H1 (cell line): Measurements from ENCODE around the gene DCAF6. TPM values are rescaled to one million over a fixed set of nuclear protein-coding genes. Genes with fewer than 3 reads are reported as not detected.

Experiments used
- CTCF ChIA-PET: fragments of 300-600 bp; sonication (Branson Sonifier 250); formaldehyde crosslinking; loops from one replicate; lab custom pipeline; 2021; ENCODE audit not compliant: partially characterized antibody; lab: Charles Lee
- POLR2A ChIA-PET: fragments of 300-600 bp; sonication (Branson Sonifier 250); formaldehyde crosslinking; loops from one replicate; lab custom pipeline; 2021; ENCODE audit warnings: inconsistent platforms; ENCODE audit not compliant: partially characterized antibody; lab: Charles Lee
- DNase-seq, 2 experiments: peaks; one replicate each; pipeline versions ENCODE4 v3.0.0 to v3.0.0-alpha.2; 2010 to 2022; ENCODE audit warnings: low spot score in 2 of 2, low read depth in 1 of 2, mixed read lengths in 1 of 2
- FAIRE-seq: peaks from 2 replicates; lab custom pipeline; 2011; peaks lifted over from hg19 to GRCh38; lab: Jason Lieb, UNC
- H2AFZ ChIP-seq: 2 replicates; pipeline ENCODE4 v1.8.1; 2012; ENCODE audit warnings: low read length, inconsistent platforms
- H2AK5ac ChIP-seq: 2 replicates; pipeline ENCODE4 v1.6.1; 2013; ENCODE audit warnings: low read depth, low read length
- H2BK120ac ChIP-seq: replicated peaks from 2 replicates; pipeline ENCODE3; 2013; ENCODE audit warnings: low read depth, low read length, inconsistent platforms
- H2BK12ac ChIP-seq: 2 replicates; pipeline ENCODE4 v1.6.1; 2013; ENCODE audit warnings: low read depth, low read length
- H2BK15ac ChIP-seq: 2 replicates; pipeline ENCODE4 v1.6.1; 2013; ENCODE audit warnings: low read length
- H2BK20ac ChIP-seq: 2 replicates; pipeline ENCODE4 v1.6.1; 2013; ENCODE audit warnings: low read length
- H2BK5ac ChIP-seq: 2 replicates; pipeline ENCODE4 v1.6.1; 2013; ENCODE audit warnings: low read depth, low read length
- H3K14ac ChIP-seq: 2 replicates; pipeline ENCODE4 v1.6.1; 2013; ENCODE audit warnings: inconsistent platforms; ENCODE audit not compliant: insufficient read length
- H3K18ac ChIP-seq: 2 replicates; pipeline ENCODE4 v1.6.1; 2013; ENCODE audit warnings: low read length; ENCODE audit errors: extremely low read depth
- H3K23ac ChIP-seq: 2 replicates; pipeline ENCODE4 v1.6.1; 2013; ENCODE audit warnings: inconsistent platforms; ENCODE audit not compliant: insufficient read length
- H3K23me2 ChIP-seq: 2 replicates; pipeline ENCODE4 v1.6.1; 2013; ENCODE audit warnings: low read depth, low read length
- H3K27ac ChIP-seq: 2 replicates; pipeline ENCODE4 v1.6.1; 2011; ENCODE audit warnings: low read depth, low read length, inconsistent platforms
- H3K27me3 ChIP-seq, 4 experiments: replicated peaks in 1 of 4; 1 replicate in 1 of 4; 2 replicates in 3 of 4; pipeline versions ENCODE4 v1.6.1 to v1.8.1; 2011 to 2013; ENCODE audit warnings: low read length in 3 of 4, mild to moderate bottlenecking in 3 of 4, inconsistent platforms in 2 of 4, mixed read lengths in 2 of 4, moderate library complexity in 1 of 4; ENCODE audit not compliant: control insufficient read depth in 3 of 4, insufficient read depth in 3 of 4; ENCODE audit errors: extremely low read depth in 1 of 4
- H3K36me3 ChIP-seq, 4 experiments: 2 replicates each; pipeline versions ENCODE4 v1.6.1 to v1.8.1; 2011 to 2013; ENCODE audit warnings: mild to moderate bottlenecking in 4 of 4, low read length in 3 of 4, moderate library complexity in 2 of 4, control low read depth in 1 of 4, inconsistent platforms in 1 of 4; ENCODE audit not compliant: insufficient read depth in 4 of 4, control insufficient read depth in 2 of 4
- H3K4ac ChIP-seq: replicated peaks from 2 replicates; pipeline ENCODE3; 2013; ENCODE audit warnings: low read length, low read depth, mixed read lengths, inconsistent platforms; ENCODE audit not compliant: insufficient read length
- H3K4me1 ChIP-seq, 4 experiments: replicated peaks in 1 of 4; 1 replicate in 1 of 4; 2 replicates in 3 of 4; pipeline versions ENCODE4 v1.6.1 to v1.8.1; 2011 to 2013; ENCODE audit warnings: low read length in 3 of 4, inconsistent platforms in 2 of 4, mixed read lengths in 1 of 4; ENCODE audit not compliant: insufficient read depth in 4 of 4, control insufficient read depth in 3 of 4
- H3K4me2 ChIP-seq, 2 experiments: 2 replicates each; pipeline versions ENCODE4 v1.6.1 to v1.8.1; 2011 to 2013; ENCODE audit warnings: low read depth in 2 of 2, low read length in 2 of 2, control low read depth in 1 of 2, inconsistent platforms in 1 of 2, mild to moderate bottlenecking in 1 of 2; ENCODE audit not compliant: insufficient read depth in 1 of 2
- H3K4me3 ChIP-seq, 4 experiments: fragments of 200-600, 300-600 bp in 1 of 4; sonication (generic), shearing (Covaris generic), sonication (Bioruptor Twin) in 1 of 4; 2 replicates each; pipeline versions ENCODE4 v1.5.1 to v1.8.1; 2011 to 2016; ENCODE audit warnings: low read length in 4 of 4, low read depth in 3 of 4, control low read depth in 2 of 4, inconsistent platforms in 2 of 4, mild to moderate bottlenecking in 2 of 4, mixed read lengths in 1 of 4, moderate library complexity in 1 of 4; ENCODE audit not compliant: insufficient read depth in 2 of 4; ENCODE audit errors: extremely low read depth in 1 of 4
- H3K56ac ChIP-seq: replicated peaks from 2 replicates; pipeline ENCODE3; 2013; ENCODE audit warnings: low read depth, mild to moderate bottlenecking, mixed read lengths, low read length, inconsistent platforms; ENCODE audit not compliant: insufficient read length
- H3K79me1 ChIP-seq: 2 replicates; pipeline ENCODE4 v1.6.1; 2013; ENCODE audit warnings: low read depth, low read length, control low read depth
- H3K79me2 ChIP-seq, 2 experiments: 2 replicates each; pipeline versions ENCODE4 v1.6.1 to v1.8.1; 2012 to 2013; ENCODE audit warnings: low read length in 2 of 2, mild to moderate bottlenecking in 2 of 2, inconsistent platforms in 1 of 2; ENCODE audit not compliant: insufficient read depth in 2 of 2, control insufficient read depth in 1 of 2
- H3K9ac ChIP-seq, 4 experiments: replicated peaks in 1 of 4; 1 replicate in 1 of 4; 2 replicates in 3 of 4; pipeline versions ENCODE4 v1.6.1 to v1.8.1; 2011 to 2013; ENCODE audit warnings: low read depth in 3 of 4, low read length in 3 of 4, control low read depth in 2 of 4, mild to moderate bottlenecking in 2 of 4, moderate library complexity in 2 of 4, inconsistent platforms in 1 of 4; ENCODE audit errors: extremely low read depth in 1 of 4
- H3K9me3 ChIP-seq, 2 experiments: 2 replicates each; pipeline versions ENCODE4 v1.6.1 to v1.8.1; 2012 to 2013; ENCODE audit warnings: mild to moderate bottlenecking in 2 of 2, moderate library complexity in 2 of 2, control low read depth in 1 of 2, inconsistent platforms in 1 of 2, low read depth in 1 of 2, low read length in 1 of 2, mixed read lengths in 1 of 2; ENCODE audit not compliant: insufficient read depth in 2 of 2
- H4K20me1 ChIP-seq, 2 experiments: replicated peaks in 1 of 2; 2 replicates each; pipeline versions ENCODE3 to v1.8.1; 2011 to 2013; ENCODE audit warnings: inconsistent platforms in 2 of 2, low read length in 2 of 2, mild to moderate bottlenecking in 1 of 2; ENCODE audit not compliant: insufficient read depth in 2 of 2, control insufficient read depth in 1 of 2
- H4K5ac ChIP-seq: 2 replicates; pipeline ENCODE4 v1.6.1; 2013; ENCODE audit warnings: low read length, low read depth, mixed read lengths, inconsistent platforms; ENCODE audit not compliant: insufficient read length
- H4K8ac ChIP-seq: 2 replicates; pipeline ENCODE4 v1.8.0; 2013; ENCODE audit warnings: mild to moderate bottlenecking, moderate library complexity, low read length, inconsistent platforms; ENCODE audit not compliant: insufficient read depth; ENCODE audit errors: extremely low read depth
- H4K91ac ChIP-seq: replicated peaks from 2 replicates; pipeline ENCODE3; 2013; ENCODE audit warnings: low read length, mixed read lengths, inconsistent platforms; ENCODE audit not compliant: insufficient read length
- CBX8 ChIP-seq: fragments of 300-800, 300-1000 bp; sonication (generic); IDR thresholded peaks from 2 replicates; pipeline ENCODE4 v1.7.1; 2016; ENCODE audit warnings: low read depth, low read length, borderline replicate concordance
- RNF2 ChIP-seq: fragments of 200-900, 300-1000 bp; sonication (generic); IDR thresholded peaks from 2 replicates; pipeline ENCODE4 v1.7.1; 2016; ENCODE audit warnings: borderline replicate concordance, low read depth, mild to moderate bottlenecking, antibody characterized with exemption, low read length; ENCODE audit not compliant: poor library complexity, severe bottlenecking; ENCODE audit errors: missing control alignments
- SP4 ChIP-seq: IDR thresholded peaks from 2 replicates; pipeline ENCODE4 v1.6.1; 2012; ENCODE audit warnings: low read length, inconsistent platforms
- YY1 ChIP-seq: IDR thresholded peaks from 2 replicates; pipeline ENCODE4 v1.6.1; 2011; ENCODE audit warnings: low read depth, mild to moderate bottlenecking, low read length
- WGBS, 2 experiments: shearing (Covaris generic) in 1 of 2; methylation state at CpG; one replicate each; pipeline versions ENCODE4 v1.1.6 to v1.1.7; 2013 to 2015; ENCODE audit warnings: low lambda C conversion rate in 2 of 2, mixed read lengths in 2 of 2, inconsistent platforms in 1 of 2, low coverage in 1 of 2, missing lambda C conversion rate in 1 of 2; ENCODE audit not compliant: insufficient replicate concordance in 2 of 2, insufficient coverage in 1 of 2, insufficient read length in 1 of 2; ENCODE audit errors: extremely low coverage in 1 of 2, missing lambda C conversion rate in 1 of 2; 5-methylcytosine and 5-hydroxymethylcytosine counted together
- polyA plus RNA-seq, 7 experiments: library from polyadenylated mRNA; depleted of rRNA in 3 of 7; stranded (reverse) in 5 of 7; unstranded in 2 of 7; fragments of >200 nt in 5 of 7; fragments of 200-250 nt in 2 of 7; gene quantifications; 1 replicate in 5 of 7; 2 replicates in 1 of 7; 4 replicates in 1 of 7; pipeline versions ENCODE4 v1.2.1 to v1.2.3, GENCODE V29; 2011 to 2013; ENCODE audit warnings: missing spikeins in 2 of 7, mixed read lengths in 2 of 7
- total RNA-seq: library from RNA; stranded (reverse); fragmentation: NEBNext Ultra II Directional; extraction: Animal tissue kit (Norgen Biotek cat#: 25700); gene quantifications from 2 replicates; pipeline ENCODE4 v1.2.1, GENCODE V29; 2021

DCAF6 gene
- total and polyA plus RNA-seq, 2 of the 8 experiments (the other 6 are each of a cell fraction or from before 2014, with no cell fraction given), result 12.3 to 17.4 TPM

GRCh38 chr1:167991546-167991945 lies 55.1 kb downstream of the DCAF6 start:
- WGBS, 2 experiments, result 95% methylated on average over 2 of the region's 2 CpGs; no CpG with 5 or more reads in 1 of the 2 experiments
- Histone ChIP-seq H3K27ac (no peak overlapping the region), H3K23me2 (no peaks in the 10 kb centered on the region), H3K9me3 (no peaks in the 10 kb centered on the region), H3K9ac (no peak overlapping the region), H3K79me2 (no peaks in the 10 kb centered on the region; a peak in 1 of 4 replicates), H3K27me3 (no peaks in the 10 kb centered on the region), H2BK5ac (no peak overlapping the region), H4K91ac (no peak overlapping the region), H3K56ac (no peak overlapping the region), H2BK120ac (no peak overlapping the region), H3K4me1 (no peaks in the 10 kb centered on the region), H2BK20ac (no peak overlapping the region), H4K20me1 (no peaks in the 10 kb centered on the region), H3K79me1 (no peaks in the 10 kb centered on the region), H2AK5ac (no peak overlapping the region), H3K36me3 (peaks cover 0 to 29% (median 9%) of the 10 kb centered on the region in 4 experiments; a peak in 3 of 8 replicates), H3K18ac (no peak overlapping the region), H3K4me3 (no peak overlapping the region), H2BK15ac (no peak overlapping the region), H2AFZ (no peak overlapping the region), H4K5ac (no peak overlapping the region), H4K8ac (no peak overlapping the region), H3K14ac (no peak overlapping the region), H3K4ac (no peak overlapping the region), H3K4me2 (no peak overlapping the region), H3K23ac (no peak overlapping the region), H2BK12ac (no peak overlapping the region)
- no peak for FAIRE-seq
- ChIA-PET CTCF (no interaction called here), POLR2A (no interaction called here)
- DNase-seq, result no peak
- TF ChIP-seq YY1 (no peak), CBX8 (no peak), RNF2 (no peak), SP4 (no peak)
